Retina (tissue), 1 donor: ENCODE data around the gene TBL3.
"Not testable (repeated sequence)": the region's sequence is repeated elsewhere in the genome, so short reads cannot be mapped to it uniquely, and the experiment has no call there.

Experiments used
- DNase-seq: peaks from one replicate; pipeline ENCODE4 v3.0.0-alpha.2; 2016

TBL3 gene

DNA sequence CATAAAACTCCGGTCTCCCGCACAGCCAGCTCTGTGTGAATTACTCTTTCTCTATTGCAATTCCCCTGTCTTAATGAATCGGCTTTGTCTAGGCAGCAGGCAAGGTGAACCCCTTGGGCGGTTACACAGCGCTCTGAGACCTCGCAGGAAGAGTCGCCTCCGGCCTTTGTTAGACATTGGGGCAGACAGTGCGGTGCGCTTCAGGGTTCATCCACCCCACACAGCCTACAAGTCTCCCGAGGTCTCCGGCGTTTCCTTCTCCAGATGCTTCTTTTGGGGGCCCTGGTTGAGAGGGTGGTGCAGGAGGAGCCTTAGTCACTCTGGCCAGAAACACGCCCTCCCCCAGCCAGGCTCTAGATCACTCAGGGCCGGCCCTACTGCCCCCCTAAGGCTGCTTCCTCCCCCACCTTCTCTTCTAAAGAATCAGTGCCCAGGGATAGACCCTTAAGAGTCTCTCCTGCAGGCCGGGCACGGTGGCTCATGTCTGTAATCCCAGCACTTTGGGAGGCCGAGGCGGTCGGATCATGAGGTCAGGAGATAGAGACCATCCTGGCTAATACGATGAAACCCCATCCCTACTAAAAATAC, 27.1 kb upstream of the TBL3 start:
- no peak for DNase-seq

DNA sequence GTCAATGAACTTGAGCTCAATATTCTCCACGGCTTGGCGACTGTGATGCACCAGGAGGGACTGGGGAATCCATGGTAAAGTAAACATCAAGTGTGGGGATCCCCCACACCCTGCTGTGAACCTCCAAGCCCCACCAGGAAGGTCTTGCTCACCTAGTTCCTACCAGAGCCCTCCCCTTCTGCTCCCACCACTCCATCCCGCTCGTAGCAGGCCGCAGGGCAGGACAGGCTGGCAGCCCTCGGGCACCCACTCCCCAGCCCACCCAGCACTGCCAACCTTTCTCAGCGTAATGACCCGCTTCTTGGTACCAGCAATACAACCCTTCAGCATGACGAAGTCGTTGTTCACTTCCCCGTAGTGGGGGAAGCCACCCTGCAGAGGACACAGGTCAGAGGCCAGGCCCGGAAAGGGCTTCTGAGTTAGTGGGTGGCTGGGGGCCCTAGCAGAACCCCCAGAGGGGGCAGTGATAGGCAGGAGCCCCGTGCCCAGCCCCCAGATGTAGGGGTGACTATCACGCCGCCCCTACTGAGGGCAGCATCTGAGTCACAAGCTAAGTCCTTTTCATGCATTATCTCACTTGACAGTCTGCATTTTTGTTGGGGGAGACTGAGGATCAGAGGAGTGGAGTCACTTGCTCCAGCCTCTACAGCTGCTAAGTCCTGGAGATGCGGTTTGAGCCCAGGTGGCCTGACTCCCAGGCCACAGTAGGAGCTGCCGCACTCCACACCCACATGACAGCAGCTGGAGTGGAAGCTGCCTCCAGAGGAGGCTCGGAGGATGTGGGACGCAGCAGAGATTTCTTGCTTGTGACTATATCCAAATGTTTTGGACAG, 26.1 kb upstream of the TBL3 start:
- no peak for DNase-seq

DNA sequence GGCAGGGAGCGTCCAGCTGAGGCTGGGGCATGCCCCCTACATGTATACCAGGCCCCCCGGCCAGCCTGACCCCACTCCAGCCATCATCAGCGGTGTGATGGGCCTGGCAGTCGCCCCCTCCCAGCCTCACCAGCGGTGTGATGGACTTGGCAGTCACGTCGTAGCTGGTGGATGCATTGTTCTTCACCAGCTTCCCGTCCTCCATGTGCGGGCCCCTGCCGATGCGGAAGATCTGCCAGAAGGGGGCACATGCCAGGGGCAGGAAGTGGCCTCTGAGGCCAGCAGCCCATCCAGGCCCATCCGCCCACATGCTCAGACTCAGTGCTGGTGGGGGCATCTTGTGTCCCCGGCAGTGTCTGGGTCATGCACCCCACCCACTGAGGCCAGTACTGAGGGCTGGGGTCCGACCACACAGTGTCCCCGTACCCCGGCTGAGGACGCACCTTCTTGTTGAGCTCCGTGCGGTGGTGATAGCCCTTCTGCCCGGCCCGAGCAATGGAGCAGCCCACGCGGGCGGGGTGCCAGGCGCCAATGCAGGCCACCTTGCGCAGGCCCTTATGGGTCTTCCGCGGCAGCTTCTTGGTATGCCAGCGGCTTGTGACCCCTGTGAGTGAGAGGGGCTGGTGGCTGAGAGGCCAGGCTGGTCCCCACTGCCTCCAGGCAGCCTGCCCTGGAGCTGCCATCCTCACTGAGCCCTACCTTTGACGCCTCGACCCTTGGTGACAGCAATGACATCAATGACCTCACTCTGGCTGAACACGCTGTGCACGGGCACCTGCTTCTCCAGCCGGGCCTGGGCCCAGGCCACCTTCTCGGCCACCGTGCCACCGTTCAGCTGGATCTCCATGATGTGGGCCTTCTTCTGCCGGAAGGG, 25.1 kb upstream of the TBL3 start:
- no peak for DNase-seq

DNA sequence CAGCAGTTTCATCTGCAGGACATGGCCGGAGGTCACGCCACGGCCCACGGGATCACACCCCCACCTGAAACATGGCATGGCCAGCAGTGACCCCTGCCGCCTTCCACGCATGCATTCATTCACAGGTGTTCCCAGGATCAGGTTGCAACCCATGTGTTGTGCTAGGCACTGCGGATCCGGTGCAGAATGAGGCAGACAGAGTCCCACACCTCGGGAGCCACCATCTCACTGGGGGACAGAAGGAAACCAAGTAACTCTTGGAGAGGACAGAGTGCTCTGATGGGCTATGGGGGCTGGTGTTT, 24.5 kb upstream of the TBL3 start:
- DNase-seq = no peak

DNA sequence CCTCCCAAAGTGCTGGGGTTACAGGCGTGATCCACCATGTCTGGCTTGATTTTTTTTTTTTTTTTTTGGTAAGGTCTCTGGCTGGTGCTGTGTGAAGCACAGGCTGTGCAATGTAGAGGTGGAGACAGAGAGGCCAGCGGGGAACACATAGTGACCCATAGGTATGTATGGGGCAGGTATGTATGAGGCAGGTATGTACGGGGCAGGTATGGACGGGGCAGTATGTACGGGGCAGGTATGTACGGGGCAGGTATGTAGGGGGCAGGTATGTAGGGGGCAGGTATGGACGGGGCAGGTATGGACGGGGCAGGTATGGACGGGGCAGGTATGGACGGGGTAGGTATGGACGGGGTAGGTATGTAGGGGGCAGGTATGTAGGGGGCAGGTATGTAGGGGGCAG, 22.3 kb upstream of the TBL3 start:
- no peak for DNase-seq

DNA sequence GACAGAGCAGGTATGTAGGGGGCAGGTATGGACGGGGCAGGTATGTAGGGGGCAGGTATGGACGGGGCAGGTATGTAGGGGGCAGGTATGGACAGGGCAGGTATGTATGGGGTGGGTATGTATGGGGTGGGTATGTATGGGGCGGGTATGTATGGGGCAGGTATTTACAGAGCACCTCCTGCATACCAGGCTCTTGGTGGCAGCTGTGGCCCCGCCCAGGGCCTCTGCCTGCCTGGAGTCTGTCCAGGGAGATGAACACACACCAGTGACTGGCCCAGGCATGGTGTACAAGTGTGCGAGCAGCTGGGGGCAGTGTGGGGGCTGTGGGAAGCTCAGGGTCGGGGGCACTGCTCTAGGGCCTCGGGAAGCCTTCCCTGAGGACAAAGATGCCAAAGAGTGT, 21.8 kb upstream of the TBL3 start:
- no peak for DNase-seq

DNA sequence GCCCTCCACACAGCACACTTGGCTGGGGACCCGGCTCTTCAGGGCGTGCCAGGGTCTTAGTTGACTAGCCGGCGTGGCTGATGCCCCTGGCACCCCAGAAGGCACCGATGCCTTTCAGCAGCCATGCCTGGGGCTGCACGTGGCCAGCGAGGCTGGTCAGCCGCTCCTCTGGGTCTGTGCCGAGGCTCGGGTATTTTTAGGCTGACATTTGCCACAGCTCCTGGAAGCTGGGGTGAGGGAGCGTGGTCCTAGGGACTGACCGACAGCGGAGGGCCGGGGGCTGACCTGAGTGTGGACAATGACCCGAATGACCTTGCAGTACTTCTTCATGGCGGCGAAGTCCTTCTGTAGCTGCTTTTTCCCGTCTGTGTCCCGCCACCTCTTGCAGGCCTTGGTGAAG, 21.3 kb upstream of the TBL3 start:
- no peak for DNase-seq

DNA sequence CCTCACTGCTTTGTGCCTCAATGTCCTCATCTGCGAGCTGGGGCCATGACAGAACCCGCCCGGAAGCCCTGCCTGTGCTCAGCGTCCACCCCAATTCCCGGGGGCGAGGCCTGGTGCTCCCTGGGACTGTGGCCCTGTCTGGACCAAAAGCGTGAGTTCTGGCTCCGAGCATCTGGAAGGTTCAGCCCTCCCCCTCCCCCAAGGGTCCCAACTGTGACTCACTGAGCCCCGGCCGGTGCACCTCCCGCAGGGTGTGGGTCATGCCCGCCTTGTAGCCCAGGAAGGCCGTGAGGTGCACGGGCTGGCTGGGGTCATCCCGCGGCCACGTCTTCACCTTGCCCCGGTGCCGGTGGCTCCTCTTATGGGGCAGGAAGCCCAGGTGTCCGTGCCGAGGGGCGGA, 18.1 kb upstream of the TBL3 start:
- DNase-seq = no peak

DNA sequence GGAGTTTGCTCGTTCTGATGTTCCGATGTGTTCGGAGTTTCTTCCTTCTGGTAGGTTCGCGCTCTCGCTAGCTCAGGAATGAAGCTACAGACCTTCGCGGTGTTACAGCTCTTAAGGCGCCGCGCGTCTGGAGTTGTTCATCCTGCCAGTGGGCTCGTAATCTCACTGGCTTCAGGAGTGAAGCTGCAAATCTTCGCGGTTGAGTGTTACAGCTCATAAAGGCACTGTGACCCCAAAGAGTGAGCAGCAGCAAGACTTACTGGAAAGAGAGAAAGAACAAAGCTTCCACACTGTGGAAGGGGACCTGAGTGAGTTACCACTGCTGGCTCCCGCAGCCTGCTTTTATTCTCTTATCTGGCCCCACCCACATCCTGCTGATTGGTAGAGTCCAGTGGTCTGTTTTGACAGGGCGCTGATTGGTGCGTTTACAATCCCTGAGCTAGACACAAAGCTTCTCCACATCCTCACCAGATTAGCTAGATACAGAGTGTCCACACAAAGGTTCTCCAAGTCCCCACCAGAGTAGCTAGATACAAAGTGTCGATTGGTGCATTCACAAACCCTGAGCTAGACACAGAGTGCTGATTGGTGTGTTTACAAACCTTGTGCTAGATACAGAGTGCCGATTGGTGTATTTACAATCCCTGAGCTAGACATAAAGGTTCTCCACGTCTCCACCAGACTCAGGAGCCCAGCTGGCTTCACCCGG, 14.3 kb upstream of the TBL3 start:
- not testable (repeated sequence) for DNase-seq

DNA sequence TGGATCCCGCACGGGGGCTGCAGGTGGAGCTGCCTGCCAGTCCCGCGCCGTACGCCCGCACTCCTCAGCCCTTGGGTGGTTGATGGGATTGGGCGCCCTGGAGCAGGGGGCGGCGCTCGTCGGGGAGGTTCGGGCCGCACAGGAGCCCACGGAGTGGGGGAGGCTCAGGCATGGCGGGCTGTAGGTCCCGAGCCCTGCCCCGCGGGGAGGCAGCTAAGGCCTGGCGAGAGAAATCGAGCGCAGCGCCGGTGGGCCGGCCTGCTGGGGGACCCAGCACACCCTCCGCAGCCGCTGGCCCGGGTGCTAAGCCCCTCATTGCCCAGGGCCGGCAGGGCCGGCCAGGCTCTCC, 13.7 kb upstream of the TBL3 start:
- DNase-seq = not testable (repeated sequence)

DNA sequence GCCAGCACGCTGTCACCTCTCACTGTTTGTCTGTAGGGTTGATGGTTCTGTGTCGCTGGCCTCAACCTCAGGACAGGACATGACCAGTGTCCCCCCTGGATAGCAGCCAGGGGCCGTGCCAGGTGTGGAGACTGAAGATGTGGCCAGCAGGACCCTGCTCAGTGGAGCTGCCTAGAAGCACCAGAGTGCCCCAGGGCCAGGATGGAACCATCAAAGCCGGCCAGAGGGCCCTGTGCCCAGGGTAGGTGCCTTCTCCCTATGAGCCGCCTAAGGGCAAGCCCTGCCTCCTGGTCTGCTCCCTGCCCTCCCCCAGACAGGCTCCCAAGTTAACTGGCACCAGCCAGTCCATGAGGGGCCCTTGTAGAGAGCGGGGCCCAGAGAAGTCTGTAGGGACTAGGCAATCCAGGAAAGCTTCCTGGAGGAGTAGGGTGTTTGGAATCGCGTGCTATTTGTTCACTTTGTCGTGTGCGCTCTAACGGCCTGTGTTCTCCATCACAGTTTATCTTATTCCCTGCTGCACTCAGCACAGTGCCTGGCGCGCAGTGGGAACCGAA, 13.1 kb upstream of the TBL3 start:
- no peak for DNase-seq

DNA sequence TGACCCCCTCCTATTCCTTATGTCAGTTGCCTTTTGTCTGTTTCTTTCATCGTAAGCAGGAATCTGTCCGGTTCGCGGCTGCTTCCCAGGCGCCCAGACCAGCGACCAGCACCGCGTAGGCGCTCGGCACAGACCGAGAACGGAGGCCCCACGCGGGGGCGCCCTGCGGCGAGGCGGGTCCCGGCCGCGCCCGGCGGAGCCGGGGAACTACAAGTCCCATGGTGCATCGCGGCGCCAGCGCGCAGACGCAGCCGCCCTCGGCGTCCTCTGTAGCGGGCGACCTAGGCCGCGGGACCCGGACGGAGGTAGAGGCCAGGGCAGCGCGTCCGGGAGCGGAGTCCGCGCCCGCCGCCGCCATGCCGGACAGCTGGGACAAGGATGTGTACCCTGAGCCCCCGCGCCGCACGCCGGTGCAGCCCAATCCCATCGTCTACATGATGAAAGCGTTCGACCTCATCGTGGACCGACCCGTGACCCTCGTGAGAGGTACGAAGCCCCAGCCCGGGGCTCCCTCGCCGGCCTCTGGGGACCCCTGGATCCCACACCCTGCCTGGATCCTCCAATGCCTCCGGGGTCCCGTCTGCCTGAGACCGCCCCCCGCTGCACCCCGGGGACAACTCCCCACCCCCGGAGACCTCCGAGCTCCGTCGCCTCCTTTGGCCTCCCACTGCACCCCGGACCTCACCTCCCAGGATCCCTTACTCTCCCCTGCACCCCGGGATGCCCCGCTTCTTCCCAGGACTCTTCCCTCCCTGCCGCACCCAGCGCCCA, 12.4 kb upstream of the TBL3 start, which contains the start of gene NDUFB10:
Gene NDUFB10, plus strand, starts transcription at position 270 of the 771 bp plus-strand sequence. Its CDS starts 87 bp downstream, at position 357.
- DNase-seq = peak; percentile 97

DNA sequence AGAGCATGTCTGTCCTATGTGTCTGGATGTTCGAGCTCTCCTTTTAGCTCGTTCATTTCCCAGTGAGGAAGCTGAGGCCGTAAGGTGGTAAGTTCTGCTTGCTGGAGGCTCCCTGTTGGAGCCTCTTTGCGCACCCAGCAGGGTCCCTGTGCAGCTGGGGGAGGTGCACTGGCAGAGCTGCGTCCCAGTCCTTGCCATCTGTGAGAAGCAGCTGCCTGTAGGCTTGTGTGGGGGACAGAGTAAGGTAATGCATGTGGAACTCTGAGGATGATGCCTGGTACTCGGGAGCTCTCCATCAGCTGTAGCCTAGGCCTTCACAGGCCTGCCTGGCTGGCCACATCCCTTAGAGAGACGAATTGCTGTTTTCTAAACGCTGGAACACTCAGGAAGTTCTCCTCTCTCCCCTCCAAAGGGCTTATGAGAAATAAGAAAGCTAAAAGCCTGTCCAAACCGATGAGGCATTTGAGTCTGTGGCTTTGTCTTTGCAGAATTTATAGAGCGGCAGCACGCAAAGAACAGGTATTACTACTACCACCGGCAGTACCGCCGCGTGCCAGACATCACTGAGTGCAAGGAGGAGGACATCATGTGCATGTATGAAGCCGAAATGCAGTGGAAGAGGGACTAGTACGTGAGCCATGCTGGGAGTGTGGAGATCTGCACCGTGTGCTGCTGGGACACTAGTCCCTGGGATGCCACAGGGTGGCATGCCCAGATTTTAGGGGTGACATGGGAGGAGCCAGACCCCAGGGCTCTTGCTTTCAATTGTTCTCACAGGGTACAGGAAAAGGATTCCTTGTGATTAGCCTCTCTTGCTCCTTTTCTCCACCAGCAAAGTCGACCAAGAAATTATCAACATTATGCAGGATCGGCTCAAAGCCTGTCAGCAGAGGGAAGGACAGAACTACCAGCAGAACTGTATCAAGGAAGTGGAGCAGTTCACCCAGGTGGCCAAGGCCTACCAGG, 10.9 kb upstream of the TBL3 start:
- no peak for DNase-seq

DNA sequence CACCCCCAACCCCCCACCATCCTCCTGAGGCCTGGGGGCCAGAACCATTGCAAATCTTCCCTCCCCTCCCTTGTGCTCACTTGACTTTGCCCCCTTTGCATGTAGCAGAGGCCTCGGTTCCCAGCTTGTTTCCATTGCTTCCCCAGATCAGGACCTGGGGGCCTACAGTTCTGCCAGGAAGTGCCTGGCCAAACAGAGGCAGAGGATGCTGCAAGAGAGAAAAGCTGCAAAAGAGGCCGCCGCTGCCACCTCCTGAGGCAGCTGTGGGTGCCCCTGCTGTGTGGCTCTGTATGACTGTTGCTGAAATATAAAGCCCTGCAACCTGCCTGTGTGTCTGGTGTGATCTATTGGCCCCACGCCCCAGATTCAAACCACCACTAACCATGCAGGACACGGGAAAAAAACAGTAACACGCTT, 10.2 kb upstream of the TBL3 start:
- no peak for DNase-seq

DNA sequence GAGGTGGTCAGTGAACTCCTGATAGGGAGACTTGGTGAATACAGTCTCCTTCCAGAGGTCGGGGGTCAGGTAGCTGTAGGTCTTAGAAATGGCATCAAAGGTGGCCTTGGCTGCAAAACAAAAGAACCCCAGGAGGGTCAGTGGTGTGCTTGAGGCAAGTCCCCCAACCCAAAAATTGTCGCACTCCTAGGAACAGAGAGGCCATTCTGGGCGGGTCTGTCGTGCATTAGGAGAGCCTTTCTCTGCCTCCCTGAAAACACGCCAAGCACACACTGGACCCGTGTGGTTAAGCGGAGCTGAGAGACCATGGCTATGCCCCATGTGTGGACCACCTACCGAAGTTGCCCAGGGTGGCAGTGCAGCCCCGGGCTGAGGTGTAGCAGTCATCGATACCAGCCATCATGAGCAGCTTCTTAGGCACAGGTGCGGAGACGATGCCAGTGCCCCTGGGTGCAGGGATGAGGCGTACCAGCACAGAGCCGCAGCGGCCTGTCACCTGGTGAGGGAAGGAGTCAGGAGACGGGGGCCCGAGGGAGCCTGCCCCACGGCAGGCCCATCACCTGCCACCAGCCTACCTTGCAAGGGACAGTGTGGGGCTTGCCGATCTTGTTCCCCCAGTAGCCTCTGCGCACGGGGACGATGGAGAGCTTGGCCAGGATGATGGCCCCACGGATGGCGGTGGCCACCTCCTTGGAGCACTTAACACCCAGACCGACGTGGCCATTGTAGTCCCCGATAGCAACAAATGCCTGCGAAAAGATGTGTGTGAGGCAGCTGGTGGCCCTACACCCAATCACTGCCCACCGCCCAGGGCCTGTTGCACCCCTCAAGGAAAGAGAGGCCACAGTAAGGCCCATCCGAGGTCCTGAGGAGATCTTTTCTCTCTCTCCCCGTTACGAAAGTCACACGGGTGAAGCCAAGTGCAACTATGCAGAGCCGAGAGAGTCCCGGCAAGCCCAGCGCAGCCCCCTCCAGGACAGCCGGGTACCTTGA, 9.4 kb upstream of the TBL3 start:
- DNase-seq = not testable (repeated sequence)

DNA sequence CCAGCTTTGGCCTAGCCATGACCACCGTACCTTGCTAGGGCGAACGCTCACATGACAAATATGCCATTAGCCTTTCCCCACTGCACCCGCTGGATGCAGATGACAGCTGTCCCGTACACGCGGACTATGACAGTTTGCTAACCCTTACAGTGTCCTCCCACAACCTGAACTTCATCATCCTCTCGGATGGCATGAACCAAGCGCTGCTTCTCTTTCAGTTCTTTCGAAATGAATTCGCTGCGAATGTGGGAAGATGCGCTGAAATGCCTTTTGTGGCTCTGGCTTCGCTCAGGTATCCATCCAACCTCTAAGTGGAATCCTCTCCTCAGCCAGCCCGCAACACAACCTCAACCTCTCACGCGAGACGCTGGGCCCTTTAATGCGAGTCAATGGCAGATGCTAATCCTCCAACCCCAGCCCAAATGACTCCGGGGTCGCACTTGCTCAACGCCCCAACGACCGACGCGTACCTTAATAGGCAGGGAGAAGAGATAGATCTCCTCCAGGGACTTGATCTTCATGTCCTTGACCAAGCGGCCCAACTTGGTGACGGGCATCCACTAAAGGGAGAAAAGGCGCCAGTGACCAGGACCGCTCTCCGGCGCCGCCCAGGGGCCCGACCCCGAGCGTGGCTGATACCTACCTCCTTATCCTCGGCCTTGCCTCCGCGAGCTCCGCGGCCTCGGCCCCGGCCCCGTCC, 7.9 kb upstream of the TBL3 start:
- no peak for DNase-seq

DNA sequence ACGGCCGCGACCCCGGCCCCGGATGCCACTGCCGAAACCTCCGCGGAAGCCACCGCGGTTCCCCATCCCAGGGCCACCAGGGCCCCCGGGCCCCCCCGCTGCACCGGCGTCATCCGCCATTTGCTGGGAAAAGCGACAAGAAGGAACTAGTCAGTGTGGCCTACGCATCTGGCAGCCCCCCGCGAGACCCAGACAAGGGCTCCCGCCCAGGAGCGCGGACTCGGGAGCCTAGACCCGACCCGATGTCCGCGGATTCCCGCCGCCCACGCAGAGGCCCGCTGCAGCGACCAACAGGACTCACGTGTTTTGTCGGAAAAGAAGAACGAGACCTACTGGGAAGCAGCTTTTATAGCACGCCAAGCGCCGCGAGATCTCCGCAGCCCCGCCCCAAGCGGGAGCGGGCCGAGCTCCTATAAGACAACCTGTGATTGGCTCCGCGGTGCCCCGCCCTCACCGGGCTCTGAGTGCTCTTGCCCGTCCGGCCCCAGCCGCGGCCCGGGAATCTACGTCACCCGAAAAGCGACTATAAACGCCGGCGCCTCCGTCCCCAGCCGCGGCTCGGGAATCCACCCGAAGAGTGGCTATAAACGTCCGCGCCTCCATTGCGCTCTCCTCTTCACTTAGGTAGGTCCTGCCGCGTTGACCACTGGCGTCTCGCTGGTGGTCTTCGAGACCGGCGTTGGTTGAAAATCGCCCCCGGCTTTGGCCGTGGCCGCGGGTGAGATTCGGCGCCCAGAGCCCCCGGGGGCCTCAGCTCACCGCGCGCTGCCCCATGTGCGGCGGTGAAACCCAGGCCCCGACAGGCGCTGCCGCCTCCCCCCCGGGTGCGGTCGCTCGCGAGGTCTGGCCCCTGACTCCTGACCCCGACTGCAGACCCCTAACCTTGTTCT, 7.1 kb upstream of the TBL3 start, which contains the start of gene RPS2:
Gene RPS2, minus strand, starts transcription at position 321 of the 890 bp plus-strand sequence. Its CDS starts 201 bp downstream, at position 120.
- peak; percentile 99 for DNase-seq
